NCI-H187 (cell line): Measurements from ENCODE around the gene TSPOAP1.

Experiments
- DNase-seq, 2 experiments: peaks; one replicate each; lab custom pipeline; 2025; lab: John Stamatoyannopoulos, UW

Gene TSPOAP1

GRCh38 chr17:58318065-58318481 lies 10.5 kb downstream of the TSPOAP1 start:
- no peak for DNase-seq

DNA sequence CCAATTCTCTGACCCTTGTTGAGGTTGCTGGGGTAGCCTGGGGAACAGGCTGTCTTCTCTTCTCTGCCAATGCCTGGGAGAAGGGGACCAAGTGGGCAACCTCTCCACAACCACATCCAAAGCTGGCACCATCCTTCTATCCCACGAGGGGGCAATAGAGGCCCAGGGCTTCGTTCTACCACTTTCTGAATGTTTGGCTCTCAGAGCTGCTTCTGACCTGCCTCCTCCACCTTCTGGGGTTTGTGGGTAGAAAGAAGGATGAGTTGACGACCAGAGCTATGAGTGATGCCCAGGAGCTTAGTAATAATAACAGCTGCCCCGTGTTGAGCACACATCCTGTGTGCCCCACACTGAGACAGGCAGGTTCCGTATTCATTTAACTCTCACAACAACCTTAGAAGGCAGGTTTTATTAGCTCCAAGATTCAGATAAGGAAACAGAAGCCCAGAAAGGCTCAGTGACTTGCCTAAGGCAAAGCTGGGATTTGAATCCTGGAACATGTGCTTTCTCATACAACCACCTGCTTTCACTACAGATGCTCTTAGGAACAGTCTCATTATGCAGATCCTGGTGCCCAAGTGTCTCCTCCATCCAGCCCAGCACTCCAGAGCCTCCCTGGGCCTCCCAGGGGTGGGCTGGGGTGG lies 11.1 kb downstream of the TSPOAP1 start:
- no peak for DNase-seq

- DNase-seq: no peak
Measured at GRCh38 chr17:58316260-58316960, 12.2 kb downstream of the TSPOAP1 start.

GRCh38 chr17:58315750-58316149 lies 12.8 kb downstream of the TSPOAP1 start:
- DNase-seq: no peak

GRCh38 chr17:58315281-58315711 lies 13.3 kb downstream of the TSPOAP1 start:
- no peak for DNase-seq

DNA sequence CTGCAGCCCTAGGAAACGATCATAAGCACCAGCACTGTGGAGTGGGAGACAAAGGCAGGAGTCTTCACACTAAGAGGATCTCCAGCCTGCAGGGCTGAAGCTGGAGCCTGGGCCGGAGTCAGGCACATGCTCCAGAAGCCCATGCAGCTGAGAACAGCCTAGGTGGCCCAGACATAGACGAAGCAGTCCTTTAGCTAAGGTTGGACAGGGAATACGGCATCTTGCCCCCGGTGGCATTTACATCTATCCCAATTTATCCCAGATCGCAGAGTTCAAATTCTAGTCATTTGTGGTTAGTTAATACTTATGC lies 13.9 kb downstream of the TSPOAP1 start:
- DNase-seq: no peak

- peak in 1 of 2 experiments; percentile 24 for DNase-seq
Measured at GRCh38 chr17:58313815-58314705, 14.5 kb downstream of the TSPOAP1 start.

DNA sequence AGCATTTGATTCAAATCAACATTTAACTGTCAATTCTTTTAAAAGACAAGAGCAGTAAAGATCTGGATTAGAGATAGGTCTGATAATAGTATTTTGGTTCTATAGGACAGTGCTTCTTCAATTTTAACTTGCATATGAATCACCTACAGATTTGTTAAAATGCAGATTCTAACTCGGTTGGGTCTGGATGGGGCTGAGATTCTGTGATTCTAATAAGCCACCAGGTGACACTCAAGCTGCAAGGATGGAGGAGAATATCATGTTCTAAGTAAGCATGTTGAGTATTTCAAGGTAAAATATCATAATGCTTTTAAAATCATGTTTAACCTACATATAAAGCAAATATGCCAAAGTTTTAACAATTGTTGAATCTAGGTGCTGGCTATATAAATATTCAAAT lies 15.8 kb downstream of the TSPOAP1 start:
- no peak for DNase-seq

- no peak for DNase-seq
Measured at GRCh38 chr17:58312021-58312630, 16.5 kb downstream of the TSPOAP1 start.

- no peak for DNase-seq
Measured at GRCh38 chr17:58311429-58311894, 17.1 kb downstream of the TSPOAP1 start.

DNA sequence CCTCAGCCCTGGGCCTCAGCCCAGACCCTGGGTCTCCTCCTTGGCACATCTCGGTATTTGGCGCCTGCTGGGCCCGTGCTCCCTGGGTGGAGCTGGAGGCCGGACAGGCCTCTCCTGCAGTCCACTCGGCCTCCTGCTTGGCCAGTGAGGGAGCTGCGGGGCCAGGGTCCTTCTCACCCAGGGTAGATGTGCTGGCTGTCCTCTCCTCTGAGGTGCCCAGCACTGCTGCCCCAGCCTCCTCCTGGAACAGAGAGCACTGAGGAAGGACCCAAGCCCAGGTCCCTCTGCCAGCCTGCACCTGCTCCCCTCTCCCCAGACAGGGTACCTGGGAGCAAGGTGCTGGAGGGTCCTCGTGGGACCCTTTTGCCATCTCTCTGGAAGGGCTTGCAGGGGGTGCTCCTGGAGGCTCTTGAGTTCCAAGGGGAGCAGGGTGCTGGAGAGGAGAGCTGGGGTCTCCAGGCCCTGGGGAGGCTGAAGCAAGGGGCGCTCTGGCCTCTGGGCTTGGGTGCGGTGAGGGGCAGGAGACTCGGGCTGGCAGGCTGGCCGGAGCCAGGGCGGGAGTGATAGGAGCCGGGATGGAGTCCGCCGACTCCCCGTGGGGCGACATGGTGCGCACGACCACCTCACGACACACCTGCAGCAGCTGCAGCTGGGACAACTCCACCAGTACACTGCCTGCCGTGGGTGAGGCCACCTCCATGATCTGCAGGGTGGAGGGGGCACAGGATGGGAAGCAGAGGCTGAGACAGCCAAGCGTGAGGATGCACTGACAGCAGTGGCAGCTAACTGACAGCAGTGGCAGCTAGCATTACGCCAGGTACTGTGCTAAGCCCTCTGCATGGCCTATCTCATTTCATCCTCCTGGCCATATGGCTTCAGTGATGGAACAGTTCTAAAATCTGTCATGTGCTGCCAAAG lies 17.8 kb downstream of the TSPOAP1 start:
- DNase-seq: no peak

GRCh38 chr17:58309918-58310259 lies 18.7 kb downstream of the TSPOAP1 start:
- DNase-seq: no peak

DNA sequence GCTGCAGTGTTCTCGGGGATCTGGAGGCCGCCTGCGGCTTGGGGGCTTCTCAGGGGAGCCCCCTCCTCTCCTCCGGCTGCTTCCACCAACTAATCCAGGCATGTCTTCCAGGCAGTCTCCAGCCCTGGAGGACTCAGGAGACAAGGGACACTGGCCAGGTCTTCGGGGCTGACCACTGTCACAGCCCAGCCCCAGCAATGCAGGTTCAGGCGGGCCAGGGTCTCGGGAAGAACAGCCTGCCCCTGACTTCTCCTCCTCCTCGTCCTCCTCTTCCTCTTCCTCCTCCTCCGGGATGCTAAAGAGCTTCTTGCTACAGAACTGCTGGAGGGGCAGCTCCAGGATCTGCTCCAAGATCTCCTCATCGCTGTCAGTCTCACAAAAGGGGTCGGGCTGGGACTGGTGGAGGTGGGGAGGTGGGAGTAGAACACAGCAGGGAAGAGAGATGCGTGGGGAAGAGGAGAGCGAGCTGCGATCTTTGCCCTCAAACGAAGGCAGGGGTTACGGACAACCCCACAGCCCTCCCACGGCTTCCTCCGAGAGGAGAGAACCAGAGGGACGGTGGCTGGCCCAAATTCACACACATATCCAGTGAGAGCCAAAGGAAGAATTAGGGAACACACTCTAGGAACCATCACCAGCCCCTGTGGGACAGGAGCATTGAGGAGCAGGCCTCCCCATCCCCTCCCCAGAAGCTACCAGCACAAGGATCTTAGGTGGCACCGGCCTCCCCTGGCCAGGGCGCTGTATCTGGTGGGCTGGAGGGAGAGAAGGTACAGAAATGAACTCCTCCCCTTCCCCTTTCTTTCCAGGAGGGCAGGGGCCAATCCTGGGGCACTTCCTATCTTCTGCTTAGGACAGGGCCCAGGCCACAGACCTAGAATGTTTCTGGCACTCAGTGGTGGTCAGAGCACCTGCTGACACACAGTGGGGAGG lies 19.3 kb downstream of the TSPOAP1 start:
- no peak for DNase-seq

DNA sequence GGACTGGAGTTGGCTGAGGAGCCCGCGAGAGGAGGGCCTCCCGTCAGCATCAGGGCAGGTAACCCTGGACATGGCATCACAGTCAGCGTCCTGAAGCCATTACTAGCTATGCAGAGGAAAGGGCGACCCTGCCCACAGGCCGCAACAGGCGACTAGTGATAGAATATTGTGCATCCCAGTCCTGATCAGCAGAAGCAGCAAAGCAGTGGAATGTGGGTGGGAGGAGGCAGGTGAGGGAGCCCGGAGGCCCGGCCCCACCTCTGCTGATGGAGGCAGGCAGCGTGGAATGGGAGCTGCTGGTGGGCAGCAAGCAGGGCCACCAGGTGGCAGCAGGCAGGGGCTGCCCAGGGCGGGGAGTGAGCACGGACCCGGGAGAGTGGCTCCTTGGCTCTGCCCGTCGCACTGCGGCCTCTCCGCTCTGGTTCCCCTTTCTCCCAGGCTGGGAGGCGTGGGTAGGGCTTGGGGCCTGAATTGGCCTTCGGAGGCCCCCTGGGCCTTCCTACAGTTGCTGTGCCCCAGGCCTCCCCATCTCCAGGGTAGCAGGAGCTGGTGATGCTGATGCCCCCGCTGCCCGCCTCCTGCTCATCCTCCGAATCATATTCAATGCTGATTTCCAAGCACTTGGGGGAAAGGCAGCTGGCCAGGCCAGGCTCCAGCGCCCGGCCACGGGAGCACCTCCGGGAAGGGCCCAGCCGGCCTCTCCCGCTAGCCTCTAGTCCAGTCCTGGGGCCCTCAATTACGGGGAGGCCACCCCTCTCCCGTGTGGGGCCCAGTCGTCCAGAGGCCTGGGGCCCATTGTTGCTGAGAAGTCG lies 20.2 kb downstream of the TSPOAP1 start:
- no peak for DNase-seq

- DNase-seq: no peak
Measured at GRCh38 chr17:58307468-58308172, 21.0 kb downstream of the TSPOAP1 start.

- no peak for DNase-seq
Measured at GRCh38 chr17:58306131-58306951, 22.3 kb downstream of the TSPOAP1 start.

DNA sequence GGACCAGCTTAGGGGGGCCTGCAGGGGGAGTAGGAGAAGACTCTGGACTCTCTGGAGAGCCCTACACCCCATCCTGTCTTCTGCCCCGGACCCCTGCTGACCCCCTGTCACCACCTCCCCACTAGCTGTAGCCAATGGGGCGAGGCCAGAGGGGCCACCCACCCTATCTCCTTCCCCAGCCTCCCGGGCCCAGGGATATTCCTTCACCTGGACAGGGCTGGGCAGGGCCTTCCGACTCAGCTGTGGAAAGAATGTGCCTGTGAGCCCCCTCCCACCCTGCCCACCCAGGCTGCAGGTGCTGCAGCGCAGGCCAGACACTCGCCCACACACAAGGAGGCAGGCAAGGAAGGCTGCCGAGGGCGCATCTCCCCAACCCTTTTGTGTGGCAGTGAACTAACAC lies 23.0 kb downstream of the TSPOAP1 start:
- DNase-seq: no peak
